Measurements from ENCODE around the gene BACH2. TPM values are rescaled to one million over a fixed set of nuclear protein-coding genes. Genes with fewer than 3 reads are reported as not detected.

BACH2 gene
- total and polyA plus RNA-seq, 2 experiments from 2014 or later, result 1.6 to 5.7 TPM

- TF ChIP-seq STAT1 (IDR thresholded peaks at IDR 0.05; ENCODE audit: unreplicated experiment), result no peak
- no peak for TF ChIP-seq ETS1 (IDR thresholded peaks at IDR 0.05)
- no peak for TF ChIP-seq NANOG (IDR thresholded peaks at IDR 0.05; ENCODE audit: borderline replicate concordance)
- TF ChIP-seq EZH2 (IDR thresholded peaks at IDR 0.05; ENCODE audit: low read depth, unreplicated experiment), result no peak
These were observed 177.0 kb downstream of the BACH2 start (continued) for GRCh38 chr6:90119618-90120017.

GRCh38 chr6:90118581-90118980, 178.1 kb downstream of the BACH2 start:
- H3K9me3 Mint-ChIP-seq, result peaks cover 9% of the 10 kb centered on the region; the same call in 2 of the 3 replicates
- Histone ChIP-seq H3K79me2 (replicated peaks; ENCODE audit: insufficient read depth) (no peaks in the 10 kb centered on the region), H3K27ac (ENCODE audit: low read depth) (no peak overlapping the region), H3K4me2 (no peak overlapping the region), H3K36me3 (ENCODE audit: insufficient read depth) (no peaks in the 10 kb centered on the region), H3F3A (replicated peaks; ENCODE audit: low read depth) (no peaks in the 10 kb centered on the region), H3K9me2 (ENCODE audit: insufficient read depth) (peaks cover 3% of the 10 kb centered on the region; the same call in 1 of the 2 replicates), H3K4me3 (no peak overlapping the region), H4K20me1 (replicated peaks; ENCODE audit: insufficient read depth) (no peaks in the 10 kb centered on the region; the same call in 1 of the 2 replicates), H2AFZ (no peak overlapping the region), H3K27me3 (ENCODE audit: insufficient read depth) (no peaks in the 10 kb centered on the region), H3K4me1 (ENCODE audit: insufficient read depth) (no peaks in the 10 kb centered on the region)
- H3K4me1 Mint-ChIP-seq, result no peaks in the 10 kb centered on the region
- DNase-seq (ENCODE audit: low spot score) (no peak), ATAC-seq (no peak)
- no peaks in the 10 kb centered on the region for H3K36me3 Mint-ChIP-seq (ENCODE audit: low read depth)
- H3K4me3 Mint-ChIP-seq, result no peak overlapping the region
- no peaks in the 10 kb centered on the region for H3K27me3 Mint-ChIP-seq (ENCODE audit: insufficient read depth, low read depth, poor library complexity)
- H3K27ac Mint-ChIP-seq, result no peak overlapping the region
- no peak for TF ChIP-seq EZH2 (IDR thresholded peaks at IDR 0.05; ENCODE audit: low read depth, unreplicated experiment)
- no peak for TF ChIP-seq POLR2AphosphoS5 (IDR thresholded peaks at IDR 0.05; ENCODE audit: low read depth)
- TF ChIP-seq ZNF114 (CRISPR knock-in tag; IDR thresholded peaks at IDR 0.05), result no peak
- no peak for TF ChIP-seq STAT1 (IDR thresholded peaks at IDR 0.05; ENCODE audit: unreplicated experiment)
- TF ChIP-seq ZNF331 (CRISPR knock-in tag; IDR thresholded peaks at IDR 0.05; ENCODE audit: low read depth), result no peak
- TF ChIP-seq EZH2phosphoT487 (IDR thresholded peaks at IDR 0.05; ENCODE audit: unreplicated experiment), result no peak
- TF ChIP-seq, protein P1, sequence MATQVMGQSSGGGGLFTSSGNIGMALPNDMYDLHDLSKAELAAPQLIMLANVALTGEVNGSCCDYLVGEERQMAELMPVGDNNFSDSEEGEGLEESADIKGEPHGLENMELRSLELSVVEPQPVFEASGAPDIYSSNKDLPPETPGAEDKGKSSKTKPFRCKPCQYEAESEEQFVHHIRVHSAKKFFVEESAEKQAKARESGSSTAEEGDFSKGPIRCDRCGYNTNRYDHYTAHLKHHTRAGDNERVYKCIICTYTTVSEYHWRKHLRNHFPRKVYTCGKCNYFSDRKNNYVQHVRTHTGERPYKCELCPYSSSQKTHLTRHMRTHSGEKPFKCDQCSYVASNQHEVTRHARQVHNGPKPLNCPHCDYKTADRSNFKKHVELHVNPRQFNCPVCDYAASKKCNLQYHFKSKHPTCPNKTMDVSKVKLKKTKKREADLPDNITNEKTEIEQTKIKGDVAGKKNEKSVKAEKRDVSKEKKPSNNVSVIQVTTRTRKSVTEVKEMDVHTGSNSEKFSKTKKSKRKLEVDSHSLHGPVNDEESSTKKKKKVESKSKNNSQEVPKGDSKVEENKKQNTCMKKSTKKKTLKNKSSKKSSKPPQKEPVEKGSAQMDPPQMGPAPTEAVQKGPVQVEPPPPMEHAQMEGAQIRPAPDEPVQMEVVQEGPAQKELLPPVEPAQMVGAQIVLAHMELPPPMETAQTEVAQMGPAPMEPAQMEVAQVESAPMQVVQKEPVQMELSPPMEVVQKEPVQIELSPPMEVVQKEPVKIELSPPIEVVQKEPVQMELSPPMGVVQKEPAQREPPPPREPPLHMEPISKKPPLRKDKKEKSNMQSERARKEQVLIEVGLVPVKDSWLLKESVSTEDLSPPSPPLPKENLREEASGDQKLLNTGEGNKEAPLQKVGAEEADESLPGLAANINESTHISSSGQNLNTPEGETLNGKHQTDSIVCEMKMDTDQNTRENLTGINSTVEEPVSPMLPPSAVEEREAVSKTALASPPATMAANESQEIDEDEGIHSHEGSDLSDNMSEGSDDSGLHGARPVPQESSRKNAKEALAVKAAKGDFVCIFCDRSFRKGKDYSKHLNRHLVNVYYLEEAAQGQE (IDR thresholded peaks at IDR 0.05; ENCODE audit: unreplicated experiment), result no peak
- TF ChIP-seq NANOG (IDR thresholded peaks at IDR 0.05; ENCODE audit: borderline replicate concordance), result no peak
- TF ChIP-seq ETS1 (IDR thresholded peaks at IDR 0.05), result no peak
- no peak for TF ChIP-seq JUNB (IDR thresholded peaks at IDR 0.05; ENCODE audit: unreplicated experiment)
- TF ChIP-seq ZNF462 (CRISPR knock-in tag; IDR thresholded peaks at IDR 0.05), result no peak
- no peak for TF ChIP-seq CREB1 (CRISPR knock-in tag; IDR thresholded peaks at IDR 0.05; ENCODE audit: low read depth)

All from GM23338 (cell line).